Transverse colon (tissue), 4 donors: ENCODE data around the gene LSM14B. TPM values are rescaled to one million over a fixed set of nuclear protein-coding genes. Genes with fewer than 3 reads are reported as not detected.
"Not testable (repeated sequence)": the region's sequence is repeated elsewhere in the genome, so short reads cannot be mapped to it uniquely, and the experiment has no call there.

ENCODE experiments used
- DNase-seq: peaks from one replicate; pipeline ENCODE4 v3.0.0-alpha.2; 2019
- H3K27ac ChIP-seq, 4 donors: fragments of 200-600 bp; sonication (generic); 2 replicates each; pipeline ENCODE4 v1.5.1; 2016 to 2018; ENCODE audit warnings: inconsistent platforms in 4 of 4
- H3K27me3 ChIP-seq: fragments of 200-600 bp; sonication (generic); 2 replicates; pipeline ENCODE4 v1.5.1; 2017; ENCODE audit warnings: inconsistent platforms
- H3K36me3 ChIP-seq, 4 donors: fragments of 200-600 bp; sonication (generic); 2 replicates each; pipeline ENCODE4 v1.5.1; 2017 to 2019; ENCODE audit warnings: inconsistent platforms in 4 of 4
- H3K4me1 ChIP-seq, 4 donors: fragments of 200-600 bp; sonication (generic); 2 replicates each; pipeline ENCODE4 v1.5.1; 2017 to 2020; ENCODE audit warnings: inconsistent platforms in 4 of 4
- H3K4me3 ChIP-seq, 4 donors: fragments of 200-600 bp; sonication (generic); 1 replicate in 1 of 4; 2 replicates in 3 of 4; pipeline versions ENCODE4 v1.5.1 to v1.6.1; 2017 to 2019; ENCODE audit warnings: inconsistent platforms in 4 of 4
- H3K9me3 ChIP-seq, 2 donors: fragments of 200-600 bp; sonication (generic); 2 replicates each; pipeline ENCODE4 v1.5.1; 2017 to 2019; ENCODE audit warnings: inconsistent platforms in 2 of 2
- EP300 ChIP-seq: sonication (generic); formaldehyde crosslinking; IDR thresholded peaks from one replicate; pipeline ENCODE4 v1.6.1; 2017; ENCODE audit warnings: antibody characterized with exemption, low read depth
- POLR2A ChIP-seq: fragments of 450-650 bp; IDR thresholded peaks from one replicate; pipeline ENCODE4 v1.6.1; 2016; ENCODE audit warnings: antibody characterized with exemption, mild to moderate bottlenecking, moderate library complexity
- POLR2AphosphoS5 ChIP-seq, 3 donors: sonication (generic); formaldehyde crosslinking; IDR thresholded peaks; one replicate each; pipeline ENCODE4 v1.6.1; 2016; ENCODE audit warnings: antibody characterized with exemption in 3 of 3
- WGBS, 2 donors: methylation state at CpG; one replicate each; pipeline ENCODE4 v1.1.5; 2018; ENCODE audit warnings: low coverage in 1 of 2; 5-methylcytosine and 5-hydroxymethylcytosine counted together
- in situ Hi-C, 4 donors: fragments of 200-750 bp; cut with MboI; loops; one replicate each; pipeline versions ENCODE4 v1.15.0 to v1.15.1; 2017; ENCODE audit warnings: low sequenced_read_pairs in 3 of 4, low pct_ligation_motif_present in 1 of 4, low pct_unique_long_range_greater_than_20kb in 1 of 4
- intact Hi-C: fragments of 100-400 bp; cut with DNase I; formaldehyde crosslinking; loops from one replicate; pipeline ENCODE4 v1.15.1; 2023; ENCODE audit warnings: low total_unique reads
- total RNA-seq, 4 donors: library from RNA; depleted of rRNA; stranded (reverse); fragments of >200 nt; gene quantifications; one replicate each; pipeline ENCODE4 v1.1.0, GENCODE V29; 2016
- TF ChIP-seq, protein P1 (sequence below), 5 experiments: fragments of 200-600 bp in 3 of 5; fragments of 450-650 bp in 2 of 5; sonication (generic) in 3 of 5; IDR thresholded peaks; 1 replicate in 2 of 5; 2 replicates in 3 of 5; pipeline ENCODE4 v1.5.1; 2016 to 2017; ENCODE audit warnings: antibody characterized with exemption in 5 of 5, inconsistent platforms in 3 of 5, mild to moderate bottlenecking in 2 of 5, moderate library complexity in 1 of 5

Gene LSM14B
- total RNA-seq, 4 donors from 2014 or later: 22.1 to 45.3 (median 35.6) TPM

DNA sequence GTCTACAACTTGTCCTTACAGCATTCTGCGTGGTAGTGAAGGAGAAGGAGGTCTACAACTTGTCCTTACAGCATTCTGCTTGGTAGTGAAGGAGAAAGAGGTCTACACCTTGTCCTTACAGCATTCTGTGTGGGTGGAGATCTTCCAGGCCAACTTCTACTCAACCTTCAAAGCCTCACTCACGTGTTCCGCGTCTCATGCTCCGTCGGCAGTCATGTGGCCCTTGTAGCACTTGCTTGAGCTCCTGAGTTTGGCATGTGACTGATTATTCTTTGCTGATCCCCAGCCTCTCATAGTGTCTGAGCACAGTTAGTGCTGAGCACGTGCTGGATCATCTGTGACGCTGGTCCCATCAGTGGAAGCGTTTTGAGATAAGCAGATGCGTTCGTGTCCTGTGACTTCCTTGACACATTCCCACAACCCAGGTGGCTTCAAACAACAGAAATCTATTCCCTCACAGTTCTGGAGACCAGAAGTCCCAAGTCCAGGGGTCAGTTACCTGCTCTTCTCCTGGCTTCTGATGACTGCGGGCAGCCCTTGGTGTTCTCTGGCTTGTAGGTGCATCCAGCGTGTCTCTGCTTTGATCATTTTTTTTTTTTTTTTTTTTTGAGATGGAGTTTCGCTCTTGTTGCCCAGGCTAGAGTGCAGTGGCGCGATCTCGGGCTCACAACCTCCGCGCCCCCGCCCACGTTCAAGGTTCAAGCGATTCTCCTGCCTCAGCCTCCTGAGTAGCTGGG, 23.9 kb downstream of the LSM14B start:
- intact Hi-C loops: no loop called here
- no peak overlapping the region for H3K27ac ChIP-seq
- no peaks in the 10 kb centered on the region for H3K9me3 ChIP-seq
- no peak for TF ChIP-seq POLR2A
- TF ChIP-seq EP300: no peak
- TF ChIP-seq POLR2AphosphoS5 (IDR thresholded peaks at IDR 0.05): no peak
- TF ChIP-seq, protein P1, sequence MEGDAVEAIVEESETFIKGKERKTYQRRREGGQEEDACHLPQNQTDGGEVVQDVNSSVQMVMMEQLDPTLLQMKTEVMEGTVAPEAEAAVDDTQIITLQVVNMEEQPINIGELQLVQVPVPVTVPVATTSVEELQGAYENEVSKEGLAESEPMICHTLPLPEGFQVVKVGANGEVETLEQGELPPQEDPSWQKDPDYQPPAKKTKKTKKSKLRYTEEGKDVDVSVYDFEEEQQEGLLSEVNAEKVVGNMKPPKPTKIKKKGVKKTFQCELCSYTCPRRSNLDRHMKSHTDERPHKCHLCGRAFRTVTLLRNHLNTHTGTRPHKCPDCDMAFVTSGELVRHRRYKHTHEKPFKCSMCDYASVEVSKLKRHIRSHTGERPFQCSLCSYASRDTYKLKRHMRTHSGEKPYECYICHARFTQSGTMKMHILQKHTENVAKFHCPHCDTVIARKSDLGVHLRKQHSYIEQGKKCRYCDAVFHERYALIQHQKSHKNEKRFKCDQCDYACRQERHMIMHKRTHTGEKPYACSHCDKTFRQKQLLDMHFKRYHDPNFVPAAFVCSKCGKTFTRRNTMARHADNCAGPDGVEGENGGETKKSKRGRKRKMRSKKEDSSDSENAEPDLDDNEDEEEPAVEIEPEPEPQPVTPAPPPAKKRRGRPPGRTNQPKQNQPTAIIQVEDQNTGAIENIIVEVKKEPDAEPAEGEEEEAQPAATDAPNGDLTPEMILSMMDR (IDR thresholded peaks at IDR 0.05): no peak
- DNase-seq: no peak
- H3K36me3 ChIP-seq: no peaks in the 10 kb centered on the region
- H3K4me3 ChIP-seq: no peak overlapping the region
- 96 to 97% methylated on average over 6 to 22 of the region's 22 CpGs for WGBS, 2 donors
- peaks cover 16 to 26% (median 23%) of the 10 kb centered on the region in 4 donors for H3K4me1 ChIP-seq
- H3K27me3 ChIP-seq: no peaks in the 10 kb centered on the region
- in situ Hi-C loops: loop anchor here in 2 of 4 donors (10.0 kb wide), 2 partner anchors 121 to 131 kb away; no protein-coding TSS in a partner anchor

DNA sequence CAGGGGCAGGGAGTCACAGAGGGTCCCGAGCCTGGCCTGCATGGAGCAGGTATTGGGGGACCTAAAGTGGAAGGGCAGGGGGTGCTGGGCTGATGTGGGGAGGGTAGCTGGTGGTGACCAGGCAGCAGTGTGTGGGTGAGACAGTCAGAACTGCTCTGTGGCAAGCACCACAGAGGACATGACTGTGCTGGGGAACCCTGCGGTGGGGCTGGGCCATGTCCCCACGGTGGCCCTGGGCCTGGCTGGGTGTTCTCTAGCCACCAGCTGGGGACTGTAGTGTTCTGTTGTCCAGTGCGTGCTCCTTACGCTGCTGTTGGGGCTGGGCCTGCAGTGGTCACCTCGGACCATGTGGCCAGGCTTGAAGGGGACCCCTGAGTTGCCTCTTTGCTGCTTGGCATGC, 24.9 kb downstream of the LSM14B start:
- no peaks in the 10 kb centered on the region for H3K36me3 ChIP-seq
- no peak overlapping the region for H3K4me3 ChIP-seq
- no peaks in the 10 kb centered on the region for H3K9me3 ChIP-seq
- no peak for DNase-seq
- intact Hi-C loops: no loop called here
- H3K27me3 ChIP-seq: no peaks in the 10 kb centered on the region
- 97% methylated on average over 6 of the region's 6 CpGs; no CpG with 5 or more reads in 1 of the 2 donors for WGBS, 2 donors
- no peak for TF ChIP-seq POLR2A
- no peak for TF ChIP-seq EP300
- TF ChIP-seq, protein P1 (IDR thresholded peaks at IDR 0.05): no peak
- no peak for TF ChIP-seq POLR2AphosphoS5 (IDR thresholded peaks at IDR 0.05)
- no peak overlapping the region for H3K27ac ChIP-seq
- in situ Hi-C loops: loop anchor here in 2 of 4 donors (10.0 kb wide), 2 partner anchors 122 to 132 kb away; no protein-coding TSS in a partner anchor
- peaks cover 7 to 17% (median 14%) of the 10 kb centered on the region in 4 donors for H3K4me1 ChIP-seq

DNA sequence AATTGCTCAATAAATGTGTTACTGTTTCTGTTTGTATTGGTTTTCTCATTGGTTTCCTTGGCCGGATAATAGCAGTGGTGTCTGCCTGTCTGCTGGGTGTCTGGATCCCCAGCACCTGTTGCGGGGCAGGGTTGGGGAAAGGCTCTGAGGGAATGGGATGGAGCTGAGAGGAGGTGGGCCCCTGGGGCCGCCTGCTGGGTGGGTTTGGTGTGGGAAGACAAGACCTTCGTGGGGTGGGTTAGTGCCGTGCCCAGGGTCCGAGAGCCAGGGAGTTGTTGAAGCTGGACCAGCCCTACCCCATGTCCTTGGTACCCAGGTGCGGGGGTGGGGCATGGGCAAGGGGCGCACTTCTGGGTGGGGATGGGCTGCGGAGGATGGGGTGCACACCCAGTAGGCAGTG, 25.3 kb downstream of the LSM14B start:
- Histone ChIP-seq H3K4me3 (no peak overlapping the region), H3K27me3 (no peaks in the 10 kb centered on the region), H3K9me3 (no peaks in the 10 kb centered on the region), H3K4me1 (peaks cover 6 to 15% (median 13%) of the 10 kb centered on the region in 4 donors), H3K27ac (no peak overlapping the region), H3K36me3 (no peaks in the 10 kb centered on the region)
- in situ Hi-C loops: loop anchor here in 2 of 4 donors (10.0 kb wide), 2 partner anchors 123 to 133 kb away; no protein-coding TSS in a partner anchor
- WGBS, 2 donors: 60 to 94% methylated on average over 1 to 9 of the region's 9 CpGs
- intact Hi-C loops: no loop called here
- TF ChIP-seq, protein P1 (IDR thresholded peaks at IDR 0.05): no peak
- TF ChIP-seq POLR2A (no peak), EP300 (no peak)
- DNase-seq: no peak

DNA sequence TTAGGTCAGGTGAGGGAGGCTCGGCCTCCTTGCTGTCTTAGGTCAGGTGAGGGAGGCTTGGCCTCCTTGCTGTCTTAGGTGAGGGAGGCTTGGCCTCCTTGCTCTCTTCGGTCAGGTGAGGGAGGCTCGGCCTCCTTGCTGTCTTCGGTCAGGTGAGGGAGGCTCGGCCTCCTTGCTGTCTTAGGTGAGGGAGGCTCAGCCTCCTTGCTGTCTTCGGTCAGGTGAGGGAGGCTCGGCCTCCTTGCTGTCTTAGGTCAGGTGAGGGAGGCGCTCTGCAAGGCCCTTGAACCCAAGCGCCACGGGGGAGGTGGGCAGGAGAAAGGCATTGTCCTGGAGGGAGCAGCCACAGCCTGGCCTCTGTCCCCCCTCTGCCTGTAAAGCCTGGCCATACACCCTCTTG, 26.1 kb downstream of the LSM14B start:
- H3K4me3 ChIP-seq, DNase-seq, H3K9me3 ChIP-seq, H3K27ac ChIP-seq, H3K27me3 ChIP-seq, H3K36me3 ChIP-seq, intact Hi-C loops: not testable (repeated sequence)
- WGBS, 2 donors: 90% methylated on average over 9 of the region's 10 CpGs; no CpG with 5 or more reads in 1 of the 2 donors
- in situ Hi-C loops: loop anchor here in 2 of 4 donors (10.0 kb wide), 2 partner anchors 124 to 134 kb away; no protein-coding TSS in a partner anchor
- peaks cover 6 to 15% (median 13%) of the 10 kb centered on the region in 4 donors for H3K4me1 ChIP-seq
